Panc1 (cell line): Measurements from ENCODE around the gene DUSP10. TPM values are rescaled to one million over a fixed set of nuclear protein-coding genes. Genes with fewer than 3 reads are reported as not detected.

Experiments used
- ATAC-seq: fragments of 200-7000 bp; cut with Tn5 transposase; 2 replicates; pipeline ENCODE4 v1.9.1; 2020; ENCODE audit warnings: mild to moderate bottlenecking, moderate library complexity
- BruUV-seq: library from RNA; stranded (reverse); fragments of 400-500 nt; replicated peaks from 2 replicates; lab custom pipeline; 2021; lab: Mats Ljungman, UMichigan
- CTCF ChIA-PET: fragments of 300-600 bp; sonication (Branson Sonifier 250); formaldehyde crosslinking; loops from one replicate; lab custom pipeline; 2022; ENCODE audit warnings: antibody characterized with exemption; lab: Charles Lee
- POLR2A ChIA-PET: fragments of 300-600 bp; sonication (Branson Sonifier 250); formaldehyde crosslinking; loops from one replicate; lab custom pipeline; 2022; ENCODE audit warnings: antibody characterized with exemption; lab: Charles Lee
- DNase-seq: peaks from one replicate; pipeline ENCODE4 v3.0.0-alpha.2; 2010; ENCODE audit warnings: low read depth, low spot score
- H3K27ac ChIP-seq: 2 replicates; pipeline ENCODE4 v1.5.1; 2011; ENCODE audit warnings: mild to moderate bottlenecking, low read length, inconsistent platforms
- H3K27me3 ChIP-seq: fragments of 200-500 bp; sonication (Bioruptor generic); 2 replicates; pipeline ENCODE4 v1.6.0; 2014; ENCODE audit warnings: low read length, inconsistent platforms; ENCODE audit not compliant: control insufficient read depth, insufficient read depth
- H3K36me3 ChIP-seq: fragments of 200-500 bp; sonication (Bioruptor generic); 2 replicates; pipeline ENCODE4 v1.5.1; 2014; ENCODE audit warnings: inconsistent platforms, mild to moderate bottlenecking, low read length, moderate library complexity; ENCODE audit not compliant: control insufficient read depth, insufficient read depth
- H3K4me1 ChIP-seq: 2 replicates; pipeline ENCODE4 v1.5.1; 2011; ENCODE audit warnings: inconsistent platforms, mild to moderate bottlenecking, low read length, moderate library complexity; ENCODE audit not compliant: control insufficient read depth, insufficient read depth
- H3K4me3 ChIP-seq, 2 experiments: 2 replicates each; pipeline ENCODE4 v1.5.1; 2011 to 2012; ENCODE audit warnings: low read depth in 2 of 2, low read length in 2 of 2, mild to moderate bottlenecking in 2 of 2, inconsistent platforms in 1 of 2, moderate library complexity in 1 of 2
- H3K9me3 ChIP-seq: fragments of 200-500 bp; sonication (Bioruptor generic); 2 replicates; pipeline ENCODE4 v1.5.1; 2014; ENCODE audit warnings: low read depth, mild to moderate bottlenecking, inconsistent platforms, low read length, moderate library complexity; ENCODE audit not compliant: control insufficient read depth, insufficient read depth
- CTCF ChIP-seq: fragments of 450-650 bp; IDR thresholded peaks from 2 replicates; pipeline ENCODE4 v1.5.1; 2017; ENCODE audit warnings: mild to moderate bottlenecking
- POLR2AphosphoS5 ChIP-seq: IDR thresholded peaks from 2 replicates; pipeline ENCODE4 v1.6.1; 2012; ENCODE audit warnings: mild to moderate bottlenecking, low read depth, low read length, moderate library complexity
- REST ChIP-seq, 2 experiments: IDR thresholded peaks; 2 replicates each; pipeline ENCODE4 v1.6.1; 2011 to 2012; ENCODE audit warnings: low read depth in 2 of 2, control low read depth in 1 of 2, low read length in 1 of 2, mild to moderate bottlenecking in 1 of 2, moderate library complexity in 1 of 2; ENCODE audit not compliant: insufficient read depth in 1 of 2
- SIN3A ChIP-seq: IDR thresholded peaks from 2 replicates; pipeline ENCODE4 v1.6.1; 2012; ENCODE audit warnings: low read depth, mild to moderate bottlenecking, low read length, moderate library complexity, borderline replicate concordance; ENCODE audit not compliant: insufficient read depth
- TCF7L2 ChIP-seq: IDR thresholded peaks from 2 replicates; pipeline ENCODE4 v1.6.1; 2011; ENCODE audit warnings: mild to moderate bottlenecking, low read depth, low read length, inconsistent platforms
- in situ Hi-C: cut with HindIII; loops from 2 replicates; pipeline ENCODE4 v1.10.0; 2016; ENCODE audit warnings: low sequenced_read_pairs, low pct_unique_long_range_greater_than_20kb
- intact Hi-C: fragments of 100-400 bp; cut with micrococcal nuclease; formaldehyde crosslinking; loops from one replicate; pipeline ENCODE4 v1.10.0; 2022; ENCODE audit not compliant: unreplicated experiment
- total RNA-seq: library from RNA; stranded (reverse); gene quantifications from one replicate; pipeline ENCODE4 v1.2.1, GENCODE V29; 2021; ENCODE audit not compliant: unreplicated experiment

Gene DUSP10
- total RNA-seq, 1 experiment from 2014 or later, result 1.4 TPM

- ChIA-PET POLR2A (no interaction called here), CTCF (no interaction called here)
- DNase-seq (no peak), ATAC-seq (no peak)
- no TSS peak for BruUV-seq
- H3K27me3 ChIP-seq, result no peaks in the 10 kb centered on the region
- H3K36me3 ChIP-seq, result no peaks in the 10 kb centered on the region
- H3K9me3 ChIP-seq, result no peaks in the 10 kb centered on the region
- in situ Hi-C loops (no loop called here), intact Hi-C loops (no loop called here)
- TF ChIP-seq POLR2AphosphoS5, result no peak
- TF ChIP-seq SIN3A, result no peak
- no peak for TF ChIP-seq REST (IDR thresholded peaks at IDR 0.05; ENCODE audit: insufficient read depth in 1 of 2, low read depth in 2 of 2, low read length in 1 of 2)
- TF ChIP-seq CTCF, result no peak
- TF ChIP-seq TCF7L2, result no peak
- no peak overlapping the region for H3K27ac ChIP-seq
- H3K4me3 ChIP-seq, result no peak overlapping the region
- H3K4me1 ChIP-seq, result no peaks in the 10 kb centered on the region
These were observed 25.0 kb downstream of the DUSP10 start for GRCh38 chr1:221716713-221717484.

- Histone ChIP-seq H3K4me3 (no peak overlapping the region), H3K4me1 (no peaks in the 10 kb centered on the region), H3K27ac (no peak overlapping the region), H3K27me3 (no peaks in the 10 kb centered on the region), H3K9me3 (no peaks in the 10 kb centered on the region), H3K36me3 (no peaks in the 10 kb centered on the region)
- in situ Hi-C loops, result no loop called here
- POLR2A ChIA-PET, result interaction anchor here (0.7 kb wide), 1 partner anchor 79 kb away, joined by 3 read pairs; no protein-coding TSS in a partner anchor
- DNase-seq, result no peak
- CTCF ChIA-PET, result no interaction called here
- intact Hi-C loops, result no loop called here
- no peak for ATAC-seq
- TF ChIP-seq CTCF, result no peak
- TF ChIP-seq SIN3A, result no peak
- no peak for TF ChIP-seq TCF7L2
- TF ChIP-seq POLR2AphosphoS5, result no peak
- no peak for TF ChIP-seq REST (IDR thresholded peaks at IDR 0.05; ENCODE audit: insufficient read depth in 1 of 2, low read depth in 2 of 2, low read length in 1 of 2)
- BruUV-seq, result no TSS peak
These were observed 26.3 kb downstream of the DUSP10 start for GRCh38 chr1:221715321-221716169.
